GM23338 (cell line): ENCODE measurements around the gene SCIN.

Source experiments
- CREB1 ChIP-seq: fragments of 250-450 bp; sonication (Bioruptor Pico); IDR thresholded peaks from 2 replicates; pipeline ENCODE4 v1.5.0; 2020; ENCODE audit warnings: low read depth, mild to moderate bottlenecking, moderate library complexity
- CTCF ChIP-seq, 2 experiments: fragments of 200-600 bp in 1 of 2; sonication (generic) in 1 of 2; conservative IDR thresholded peaks; 2 replicates each; pipeline versions ENCODE4 v1.5.1 to v1.6.1; 2016 to 2017; ENCODE audit warnings: antibody characterized with exemption in 2 of 2, low read depth in 2 of 2, mild to moderate bottlenecking in 2 of 2, moderate library complexity in 1 of 2
- ETS1 ChIP-seq: IDR thresholded peaks from 2 replicates; pipeline ENCODE4 v1.6.1; 2016; ENCODE audit warnings: antibody characterized with exemption
- EZH2 ChIP-seq: fragments of 200-600 bp; sonication (generic); IDR thresholded peaks from one replicate; pipeline ENCODE4 v1.8.0; 2017; ENCODE audit warnings: antibody characterized with exemption, mild to moderate bottlenecking, low read depth; ENCODE audit not compliant: unreplicated experiment
- EZH2phosphoT487 ChIP-seq: fragments of 200-600 bp; sonication (generic); IDR thresholded peaks from one replicate; pipeline ENCODE4 v1.8.1; 2018; ENCODE audit warnings: antibody characterized with exemption; ENCODE audit not compliant: unreplicated experiment
- JUNB ChIP-seq: IDR thresholded peaks from one replicate; pipeline ENCODE4 v1.6.1; 2016; ENCODE audit warnings: antibody characterized with exemption; ENCODE audit not compliant: unreplicated experiment
- NANOG ChIP-seq: IDR thresholded peaks from 2 replicates; pipeline ENCODE4 v1.6.1; 2016; ENCODE audit warnings: antibody characterized with exemption, borderline replicate concordance
- POLR2AphosphoS5 ChIP-seq: IDR thresholded peaks from 2 replicates; pipeline ENCODE4 v1.6.1; 2016; ENCODE audit warnings: antibody characterized with exemption, low read depth
- REST ChIP-seq: IDR thresholded peaks from one replicate; pipeline ENCODE4 v1.6.1; 2018; ENCODE audit warnings: antibody characterized with exemption; ENCODE audit not compliant: unreplicated experiment
- ZNF114 ChIP-seq: fragments of 250-450 bp; sonication (Bioruptor Pico); IDR thresholded peaks from 2 replicates; pipeline ENCODE4 v1.5.0; 2020; ENCODE audit warnings: mild to moderate bottlenecking, moderate library complexity
- ZNF331 ChIP-seq: fragments of 250-450 bp; sonication (Bioruptor Pico); IDR thresholded peaks from 2 replicates; pipeline ENCODE4 v1.5.0; 2020; ENCODE audit warnings: low read depth, mild to moderate bottlenecking, moderate library complexity
- ZNF462 ChIP-seq: fragments of 250-450 bp; sonication (Bioruptor Pico); IDR thresholded peaks from 2 replicates; pipeline ENCODE4 v1.5.0; 2020; ENCODE audit warnings: mild to moderate bottlenecking, moderate library complexity

- TF ChIP-seq ZNF331 (CRISPR knock-in tag) (no peak), REST (no peak), CTCF (conservative IDR thresholded peaks at IDR 0.05; ENCODE audit: low read depth in 2 of 2) (no peak), POLR2AphosphoS5 (no peak), EZH2 (no peak), ZNF114 (CRISPR knock-in tag) (no peak), CREB1 (no peak), EZH2phosphoT487 (no peak), JUNB (no peak), NANOG (no peak), ZNF462 (no peak), ETS1 (no peak)
These were observed 30.8 kb upstream of the SCIN start for GRCh38 chr7:12539681-12540080.
